ENCODE data around the gene SPECC1.
"Not testable (repeated sequence)": the region's sequence is repeated elsewhere in the genome, so short reads cannot be mapped to it uniquely, and the experiment has no call there.

SPECC1 gene

GRCh38 chr17:20214794-20215193, 205.6 kb downstream of the SPECC1 start:
- DNase-seq = no peak

- peak; percentile 30 for DNase-seq
Measured at GRCh38 chr17:20216154-20216815, 207.1 kb downstream of the SPECC1 start.

DNA sequence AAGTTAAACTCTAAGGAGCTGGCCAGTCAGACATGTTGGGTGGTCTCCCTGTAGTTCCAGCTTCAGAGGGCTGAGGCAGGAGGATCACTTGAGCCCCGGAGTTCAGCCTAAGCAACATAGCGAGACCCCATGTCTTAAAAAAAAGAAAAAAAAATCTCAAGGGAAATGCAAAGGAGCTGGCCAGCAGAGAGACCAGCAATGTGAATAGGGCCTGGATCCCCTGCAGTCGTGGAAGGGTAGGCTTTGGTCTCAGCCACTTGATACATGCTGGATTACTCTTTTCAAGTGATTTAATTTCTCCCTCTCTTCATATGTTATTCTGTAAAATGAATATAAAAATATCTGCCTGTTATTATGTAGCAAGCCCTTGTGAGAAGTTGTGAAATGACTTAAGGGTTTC, 207.7 kb downstream of the SPECC1 start:
- DNase-seq = no peak

GRCh38 chr17:20217677-20218076, 208.5 kb downstream of the SPECC1 start:
- no peak for DNase-seq

DNA sequence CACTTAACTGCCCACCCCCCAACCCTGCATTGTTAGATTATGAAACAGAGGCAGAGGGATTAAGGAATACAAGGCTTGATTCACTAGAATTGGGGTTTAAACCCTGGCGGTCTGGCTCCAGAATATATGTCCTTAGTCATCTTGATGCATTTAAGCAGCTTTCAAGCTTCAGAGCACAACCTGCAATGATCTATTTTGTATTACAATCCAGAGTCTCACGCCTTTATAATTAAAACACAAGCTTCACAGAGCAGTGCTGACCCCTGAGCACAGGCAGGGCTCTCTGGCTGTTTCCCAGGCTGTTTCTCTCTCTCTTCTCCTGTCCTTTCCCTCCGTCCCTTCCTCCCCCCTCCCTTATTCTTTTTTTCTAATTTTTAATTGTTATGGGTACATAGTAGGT, 209.1 kb downstream of the SPECC1 start:
- no peak for DNase-seq

DNA sequence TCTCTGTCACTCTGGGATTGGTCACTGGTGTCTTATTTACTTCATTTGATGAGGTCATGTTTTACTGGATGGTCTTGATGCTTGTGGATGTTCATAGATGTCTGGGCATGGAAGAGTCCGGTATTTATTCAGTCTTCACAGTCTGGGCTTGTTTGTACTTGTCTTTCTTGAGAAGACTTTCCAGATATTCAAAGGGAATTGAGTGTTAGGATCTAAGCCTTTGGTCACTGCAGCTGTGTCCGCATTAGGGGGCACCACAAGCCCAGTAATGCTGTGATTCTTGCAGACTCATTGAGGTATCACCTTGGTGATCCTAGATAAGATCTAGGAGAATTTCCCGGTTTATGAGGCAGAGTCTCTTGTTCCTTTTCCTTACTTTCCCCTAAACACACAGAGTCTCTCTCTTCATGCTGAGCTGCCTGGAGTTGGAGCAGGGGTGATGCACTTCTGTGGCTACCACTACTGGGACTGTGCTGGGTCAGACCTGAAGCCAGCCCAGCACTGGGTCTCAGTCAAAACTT, 214.7 kb downstream of the SPECC1 start:
- no peak for DNase-seq

DNA sequence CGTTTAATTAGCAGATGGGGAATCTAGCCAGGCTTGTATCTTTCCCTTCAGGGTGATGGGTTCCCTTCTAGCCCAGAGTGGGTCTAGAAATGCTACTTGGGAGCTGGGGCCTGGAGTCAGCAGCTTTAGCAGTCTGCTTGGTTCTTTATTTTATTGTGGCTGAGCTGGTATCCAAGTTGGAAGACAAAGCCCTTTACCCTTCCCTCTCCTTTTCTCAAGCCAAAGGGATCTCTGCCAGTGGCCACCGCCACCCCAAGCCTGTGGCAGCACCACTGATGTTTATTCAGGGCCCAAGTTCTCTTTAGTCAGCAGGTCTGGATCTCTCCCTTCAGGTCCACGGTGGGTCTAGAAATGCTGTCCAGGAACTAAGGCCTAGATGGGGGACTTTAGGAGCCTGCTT, 215.2 kb downstream of the SPECC1 start:
- DNase-seq = no peak

DNA sequence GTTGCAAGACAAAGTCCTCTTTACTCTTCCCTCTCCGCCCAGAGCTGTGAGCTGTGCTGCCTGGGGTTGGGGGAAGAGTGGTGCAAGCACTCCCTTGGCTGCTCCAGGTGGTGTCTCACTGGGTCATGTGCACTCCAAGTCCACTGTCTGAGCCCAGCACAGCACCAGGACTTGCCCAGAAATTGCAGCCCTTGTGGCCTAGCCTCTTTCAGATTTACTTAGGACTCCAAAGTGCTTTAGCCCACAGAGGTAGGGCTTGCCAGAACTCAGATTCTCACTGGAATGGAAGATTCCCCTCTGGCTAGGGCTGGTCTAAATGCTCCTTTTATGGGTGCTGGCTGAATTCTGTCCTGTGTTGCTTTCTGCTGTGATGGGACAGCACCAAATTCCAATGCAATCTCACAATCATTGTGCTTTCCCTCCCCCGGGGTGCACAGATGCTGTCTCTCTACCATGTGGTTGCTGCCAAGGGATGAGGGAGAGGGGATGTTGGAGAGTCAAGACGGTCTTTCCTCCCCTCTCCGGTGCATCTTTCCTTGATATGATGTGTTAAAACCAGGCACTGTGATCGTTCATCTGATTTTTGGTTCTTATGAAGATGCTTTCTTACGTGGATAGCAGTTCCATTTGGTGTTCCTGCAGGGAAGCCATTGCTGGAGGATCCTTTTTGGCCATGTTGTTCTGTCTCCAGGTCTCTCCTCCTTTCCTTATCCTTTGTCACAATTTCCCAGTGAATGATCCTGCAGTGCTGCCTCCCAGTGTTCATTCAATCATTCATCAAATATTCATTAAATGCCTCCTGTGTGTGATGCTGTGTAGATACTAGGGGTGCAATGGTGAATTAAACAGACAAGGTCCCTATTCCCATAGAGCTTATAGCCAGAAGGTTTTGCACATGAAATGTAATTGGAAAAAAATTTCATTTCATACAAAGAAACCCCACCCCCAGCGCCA, 216.3 kb downstream of the SPECC1 start:
- no peak for DNase-seq

DNA sequence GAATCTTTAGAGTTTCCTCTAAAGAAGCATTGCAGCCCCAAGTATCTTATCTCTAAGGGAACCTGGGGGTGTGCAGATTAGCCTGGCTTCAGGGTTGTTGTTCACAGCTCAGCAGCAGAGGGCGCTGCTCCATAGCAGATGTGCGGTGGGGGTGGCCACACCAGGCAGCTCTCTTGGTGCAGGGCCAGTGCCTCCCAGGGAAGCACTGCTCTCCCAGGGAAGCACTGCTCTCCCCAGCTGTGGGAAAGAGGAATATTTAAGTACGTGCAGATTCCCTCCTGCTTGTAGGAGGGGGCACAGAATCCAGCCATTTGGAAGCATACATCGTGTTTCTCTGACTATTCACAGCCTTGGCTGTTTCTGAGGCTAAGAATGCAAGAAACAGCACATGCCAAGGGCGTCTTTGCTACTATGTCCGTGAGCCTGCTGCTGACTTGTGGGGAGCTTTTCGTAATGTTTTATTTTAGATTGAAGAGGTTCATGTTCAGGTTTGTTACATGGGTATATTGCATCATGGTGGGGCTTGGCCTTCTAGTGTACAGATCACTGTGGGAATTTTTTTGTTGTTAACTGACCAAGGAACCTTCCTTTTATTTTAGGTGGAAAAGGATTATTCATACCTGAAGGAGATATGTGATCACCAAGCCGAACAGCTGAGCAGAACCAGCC, 217.8 kb downstream of the SPECC1 start:
- peak; percentile 90 for DNase-seq

DNA sequence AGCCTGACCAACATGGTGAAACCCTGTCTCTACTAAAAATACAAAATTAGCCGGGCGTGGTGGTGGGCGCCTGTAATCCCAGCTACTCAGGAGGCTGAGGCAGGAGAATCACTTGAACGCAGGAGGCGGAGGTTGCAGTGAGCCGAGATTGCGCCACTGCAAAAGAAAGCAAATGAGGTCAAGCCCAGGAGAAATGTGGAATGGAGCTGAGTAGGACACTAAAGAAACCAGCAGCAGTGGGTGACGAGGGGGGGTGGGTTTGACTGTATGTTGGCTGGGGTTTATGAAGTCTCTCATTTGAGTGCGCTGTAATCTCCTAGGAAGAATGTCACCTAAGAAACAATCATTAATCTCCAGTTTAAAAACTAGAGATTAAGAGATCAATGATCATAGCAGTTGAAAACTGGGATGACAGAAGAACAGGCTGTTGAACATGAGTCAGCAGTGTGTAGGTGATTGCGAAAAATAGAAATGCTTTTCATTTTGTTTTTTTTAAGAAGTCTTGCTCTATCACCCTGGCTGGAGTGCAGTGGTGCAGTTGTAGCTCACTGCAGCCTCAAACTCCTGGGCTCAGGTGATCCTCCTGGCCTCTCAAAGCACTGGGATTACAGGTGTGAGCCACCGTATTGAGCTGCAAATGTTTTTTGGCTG, 218.7 kb downstream of the SPECC1 start:
- DNase-seq = peak; percentile 36

DNA sequence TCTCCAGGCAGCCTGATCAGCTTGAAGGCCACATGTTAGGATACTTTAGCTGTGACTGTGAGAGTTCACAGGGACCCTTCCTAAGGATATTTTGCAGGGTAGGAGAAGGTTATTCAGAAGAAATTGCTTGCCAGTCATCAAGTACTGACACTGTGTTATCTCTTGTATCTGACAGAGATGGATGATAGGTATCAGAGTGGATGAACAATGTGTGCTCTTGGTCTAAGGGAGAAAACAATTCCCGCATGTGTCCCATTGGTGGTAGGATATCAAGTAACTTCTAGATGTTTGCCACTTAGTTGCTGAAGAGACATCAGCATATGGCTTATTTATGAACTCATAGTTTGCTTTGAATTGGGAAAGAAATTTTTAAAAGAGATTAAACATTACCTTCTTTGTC, 219.3 kb downstream of the SPECC1 start:
- no peak for DNase-seq

DNA sequence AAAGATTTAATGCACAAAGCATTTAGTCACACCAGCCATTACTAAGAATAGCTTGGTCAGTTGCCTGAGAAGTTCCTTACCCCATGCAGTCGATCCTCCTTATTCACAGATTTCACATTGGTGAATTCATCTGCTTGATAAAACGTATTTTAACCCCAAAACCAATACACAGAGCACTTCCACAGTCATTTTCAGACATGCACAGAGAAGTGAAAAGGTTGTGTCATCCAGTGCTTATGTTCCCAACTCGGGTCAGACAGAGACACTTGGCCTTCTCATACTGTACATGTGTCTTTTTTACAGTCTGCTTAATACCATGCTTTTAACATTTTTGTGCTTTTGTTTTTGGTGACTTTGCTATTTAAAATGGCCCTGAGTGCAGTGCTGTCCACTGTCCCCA, 219.7 kb downstream of the SPECC1 start:
- no peak for DNase-seq

DNA sequence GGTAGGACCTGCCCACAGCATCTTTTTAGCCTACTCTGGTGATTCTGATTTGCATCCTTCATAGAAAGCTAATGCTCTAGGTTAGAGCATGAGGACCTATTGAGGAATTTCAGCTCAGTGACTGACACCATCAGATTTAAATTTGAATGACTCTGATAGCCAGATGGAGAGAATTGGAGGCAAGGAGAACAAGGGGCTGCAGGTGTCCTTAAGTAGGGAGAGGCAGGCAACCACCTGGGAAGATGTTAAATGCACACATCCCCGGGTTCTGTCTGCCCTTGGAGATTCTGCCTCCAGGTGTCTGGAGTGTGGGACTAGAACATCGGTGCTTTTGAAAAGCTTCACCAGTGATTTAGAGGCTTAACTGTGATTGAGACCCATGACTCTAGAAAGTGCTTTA, 221.8 kb downstream of the SPECC1 start:
- DNase-seq = no peak

DNA sequence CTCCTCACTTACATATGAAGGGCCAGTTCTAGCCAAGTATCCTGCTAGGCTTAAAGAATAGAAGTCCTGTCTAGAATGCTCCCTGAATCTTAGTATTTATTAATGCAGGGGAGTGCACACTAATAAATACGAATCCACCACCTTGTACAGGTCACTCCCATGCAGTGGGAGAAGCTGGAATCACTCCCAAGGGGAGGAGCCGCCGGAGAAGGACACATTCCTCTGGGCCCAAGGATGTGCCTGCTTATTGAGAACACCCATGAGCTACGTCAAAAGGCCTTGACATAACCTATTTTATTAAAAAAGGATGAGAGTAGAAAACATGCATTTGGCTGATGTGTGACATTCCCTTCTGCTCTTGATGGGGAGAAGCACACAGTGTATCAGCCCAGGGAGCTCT, 223.5 kb downstream of the SPECC1 start:
- no peak for DNase-seq

DNA sequence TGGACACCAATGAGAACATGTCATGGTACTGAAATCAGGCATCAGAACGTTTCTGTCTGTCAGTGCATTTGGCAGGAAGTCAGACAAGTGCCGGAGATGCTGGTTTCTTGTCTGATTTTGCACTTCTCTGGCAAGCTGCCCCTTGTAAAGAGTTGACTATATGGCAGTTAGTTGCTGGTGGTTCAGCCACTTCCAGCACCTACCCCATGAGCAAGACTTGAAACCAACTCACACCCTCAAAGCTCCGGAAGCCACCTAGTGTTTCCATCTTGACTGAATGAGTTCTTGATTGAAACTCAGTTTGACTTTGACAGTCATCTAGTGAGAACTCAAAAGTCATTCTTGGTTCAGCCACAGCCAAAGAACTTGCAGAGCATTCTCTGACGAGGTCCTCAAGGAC, 225.1 kb downstream of the SPECC1 start:
- DNase-seq = no peak

DNA sequence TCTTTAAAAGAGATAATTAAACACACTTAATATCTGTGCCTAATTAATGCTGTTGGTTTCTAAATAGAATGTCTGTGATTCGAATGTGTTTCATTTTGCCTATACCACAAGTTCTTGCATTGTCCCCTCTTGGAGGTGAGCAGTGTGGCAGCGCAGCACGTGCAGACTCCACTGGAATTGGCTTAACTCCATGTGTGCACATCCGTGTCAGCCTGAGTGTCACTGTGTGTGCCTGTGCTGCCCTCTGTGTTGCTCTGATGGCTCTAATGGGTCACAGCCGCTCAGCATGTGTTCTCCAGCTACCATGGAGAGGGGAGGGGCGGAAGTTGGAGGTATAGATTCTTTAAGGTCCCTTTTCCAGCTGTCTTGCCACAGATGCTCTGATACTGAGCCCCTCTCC, 226.6 kb downstream of the SPECC1 start:
- DNase-seq = no peak

- DNase-seq = no peak
Measured at GRCh38 chr17:20236578-20237227, 227.5 kb downstream of the SPECC1 start.

- not testable (repeated sequence) for DNase-seq
Measured at GRCh38 chr17:20239776-20240175, 230.6 kb downstream of the SPECC1 start.

GRCh38 chr17:20241855-20242254, 232.7 kb downstream of the SPECC1 start:
- no peak for DNase-seq

DNA sequence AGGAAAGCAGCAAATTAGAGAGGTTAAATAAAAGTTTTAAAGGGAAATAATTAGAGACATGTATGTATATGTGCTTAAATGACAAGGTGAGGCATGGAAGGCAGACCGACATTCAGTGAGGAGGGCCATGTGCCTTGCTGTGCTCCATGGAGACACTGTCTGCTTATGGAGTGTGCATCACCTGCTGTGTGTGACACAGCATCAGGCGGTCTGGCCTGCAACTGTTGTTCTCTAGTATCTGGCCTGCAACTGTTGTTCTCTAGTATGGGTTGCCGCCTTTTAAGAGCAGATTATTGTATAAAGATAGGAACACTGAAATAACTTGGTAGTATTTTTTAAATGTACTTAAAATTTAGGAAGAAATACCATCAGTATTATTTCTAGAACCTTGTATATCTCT, 233.1 kb downstream of the SPECC1 start:
- DNase-seq = no peak

DNA sequence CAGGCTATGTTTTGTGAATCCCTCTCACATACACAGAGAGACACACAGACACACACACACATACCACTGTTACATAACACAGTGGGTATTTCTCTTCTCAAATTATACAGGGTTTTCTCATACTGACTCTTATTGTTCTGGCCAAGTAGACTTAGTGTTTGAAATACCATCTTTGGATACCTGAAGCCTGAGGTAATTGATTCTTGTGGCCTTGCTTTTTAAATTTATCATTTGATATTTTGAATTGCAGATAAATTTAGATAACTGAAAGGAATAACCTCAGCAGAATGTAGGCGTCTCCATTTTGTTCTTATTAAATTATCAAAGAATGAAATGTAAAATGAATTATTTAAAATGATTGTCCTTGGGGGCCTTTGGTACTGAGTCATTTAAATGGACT, 234.4 kb downstream of the SPECC1 start:
- DNase-seq = no peak

- DNase-seq = no peak
Measured at GRCh38 chr17:20244671-20245070, 235.5 kb downstream of the SPECC1 start.
